ENCODE results near the gene SLC10A7.

- TF ChIP-seq CTCF (conservative IDR thresholded peaks at IDR 0.05 in 1 of 2, IDR thresholded peaks at IDR 0.05 in 1 of 2; ENCODE audit: extremely low read depth in 1 of 2, insufficient read depth in 1 of 2, low read depth in 1 of 2, low read length in 2 of 2), result no peak
- TF ChIP-seq EZH2 (IDR thresholded peaks at IDR 0.05; ENCODE audit: borderline replicate concordance, low read length), result no peak
Measured at GRCh38 chr4:146470604-146471003, 51.1 kb downstream of the SLC10A7 start.

Data from mammary epithelial cell (primary cell).